SK-N-SH (cell line): Measurements from ENCODE around the gene PTGR2. TPM values are rescaled to one million over a fixed set of nuclear protein-coding genes. Genes with fewer than 3 reads are reported as not detected.

ENCODE experiments used
- CTCF ChIA-PET: fragments of 300-600, 350-600 bp; formaldehyde crosslinking; extraction: SDS; loops from one replicate; lab custom pipeline; 2021; lab: Yijun Ruan, JAX
- POLR2A ChIA-PET: fragments of 350-600 bp; sonication (Branson Sonifier 250); formaldehyde crosslinking; extraction: SDS; loops from one replicate; lab custom pipeline; 2020; ENCODE audit warnings: antibody characterized with exemption, inconsistent platforms; lab: Yijun Ruan, JAX
- DNase-seq: peaks from one replicate; pipeline ENCODE4 v3.0.0; 2012
- H2AFZ ChIP-seq: fragments of 200-600 bp; sonication (generic); 2 replicates; pipeline ENCODE4 v1.8.1; 2016; ENCODE audit warnings: antibody characterized with exemption, mild to moderate bottlenecking, low read depth
- H3F3A ChIP-seq: fragments of 200-600 bp; sonication (generic); replicated peaks from 2 replicates; pipeline ENCODE3; 2016; ENCODE audit warnings: antibody characterized with exemption, mild to moderate bottlenecking; ENCODE audit not compliant: insufficient read depth
- H3K27ac ChIP-seq, 2 experiments: fragments of 200-500 bp in 1 of 2; fragments of 200-600 bp in 1 of 2; sonication (Bioruptor generic) in 1 of 2; sonication (generic), shearing (Covaris generic) in 1 of 2; 2 replicates each; pipeline versions ENCODE4 v1.5.1 to v1.6.1; 2014 to 2016; ENCODE audit warnings: low read depth in 2 of 2, inconsistent platforms in 1 of 2, low read length in 1 of 2, mild to moderate bottlenecking in 1 of 2, mixed read lengths in 1 of 2
- H3K27me3 ChIP-seq: fragments of 200-600 bp; sonication (generic), shearing (Covaris generic); 2 replicates; pipeline ENCODE4 v1.6.1; 2016; ENCODE audit warnings: mixed run types; ENCODE audit not compliant: insufficient read depth
- H3K36me3 ChIP-seq, 2 experiments: fragments of 200-500 bp in 1 of 2; fragments of 200-600 bp in 1 of 2; sonication (Bioruptor generic) in 1 of 2; sonication (generic) in 1 of 2; replicated peaks in 1 of 2; 2 replicates each; pipeline versions ENCODE3 to v1.5.1; 2014 to 2016; ENCODE audit warnings: low read length in 1 of 2, mild to moderate bottlenecking in 1 of 2; ENCODE audit not compliant: insufficient read depth in 2 of 2, control insufficient read depth in 1 of 2
- H3K4me1 ChIP-seq, 2 experiments: fragments of 200-500 bp in 1 of 2; fragments of 200-600 bp in 1 of 2; sonication (Bioruptor generic) in 1 of 2; sonication (generic), shearing (Covaris generic) in 1 of 2; 2 replicates each; pipeline versions ENCODE4 v1.5.1 to v1.6.1; 2014 to 2016; ENCODE audit warnings: low read depth in 1 of 2, low read length in 1 of 2, mixed run types in 1 of 2; ENCODE audit not compliant: insufficient read depth in 2 of 2, control insufficient read depth in 1 of 2
- H3K4me2 ChIP-seq: fragments of 200-600 bp; sonication (generic), shearing (Covaris generic); 2 replicates; pipeline ENCODE4 v1.6.1; 2017; ENCODE audit warnings: mixed run types
- H3K4me3 ChIP-seq, 2 experiments: fragments of 200-500 bp in 1 of 2; fragments of 200-600 bp in 1 of 2; sonication (Bioruptor generic) in 1 of 2; sonication (generic), shearing (Covaris generic) in 1 of 2; 2 replicates each; pipeline versions ENCODE4 v1.5.1 to v1.8.1; 2014 to 2016; ENCODE audit warnings: low read depth in 2 of 2, inconsistent platforms in 1 of 2, low read length in 1 of 2, mild to moderate bottlenecking in 1 of 2, mixed read lengths in 1 of 2, moderate library complexity in 1 of 2
- H3K79me2 ChIP-seq: fragments of 200-600 bp; sonication (generic); 2 replicates; pipeline ENCODE4 v1.8.1; 2017; ENCODE audit warnings: mild to moderate bottlenecking; ENCODE audit not compliant: insufficient read depth
- H3K9ac ChIP-seq: fragments of 200-600 bp; sonication (generic); 2 replicates; pipeline ENCODE4 v1.6.1; 2017; ENCODE audit warnings: mixed run types
- H3K9me2 ChIP-seq: fragments of 200-600 bp; sonication (generic); 2 replicates; pipeline ENCODE4 v1.6.1; 2017; ENCODE audit warnings: mixed run types
- H3K9me3 ChIP-seq: fragments of 200-600 bp; sonication (generic); 2 replicates; pipeline ENCODE4 v1.6.1; 2017; ENCODE audit warnings: mixed run types, mild to moderate bottlenecking, moderate library complexity
- H4K20me1 ChIP-seq: fragments of 200-600 bp; sonication (generic); 2 replicates; pipeline ENCODE4 v1.6.1; 2017; ENCODE audit warnings: mild to moderate bottlenecking, mixed run types; ENCODE audit not compliant: insufficient read depth
- CHD2 ChIP-seq: fragments of 150-350 bp; IDR thresholded peaks from 2 replicates; pipeline ENCODE4 v1.6.1; 2018; ENCODE audit warnings: low read length; ENCODE audit not compliant: partially characterized antibody
- ELF1 ChIP-seq: IDR thresholded peaks from 2 replicates; pipeline ENCODE4 v1.4.0; 2012
- FOXM1 ChIP-seq: IDR thresholded peaks from 2 replicates; pipeline ENCODE4 v1.4.0; 2012; ENCODE audit warnings: low read depth, mild to moderate bottlenecking
- IRF3 ChIP-seq: fragments of 150-350 bp; IDR thresholded peaks from 2 replicates; pipeline ENCODE4 v1.6.1; 2016; ENCODE audit warnings: mild to moderate bottlenecking, low read depth, low read length
- JUND ChIP-seq: IDR thresholded peaks from 2 replicates; pipeline ENCODE4 v1.4.0; 2012
- NRF1 ChIP-seq: IDR thresholded peaks from 2 replicates; pipeline ENCODE4 v1.6.1; 2012; ENCODE audit warnings: low read depth, mild to moderate bottlenecking, low read length
- PBX3 ChIP-seq: IDR thresholded peaks from 2 replicates; pipeline ENCODE4; 2012
- SIN3A ChIP-seq: IDR thresholded peaks from 2 replicates; pipeline ENCODE4 v1.6.1; 2012; ENCODE audit warnings: low read depth, mild to moderate bottlenecking, low read length, moderate library complexity, borderline replicate concordance
- TEAD4 ChIP-seq: IDR thresholded peaks from 2 replicates; pipeline ENCODE4 v1.4.0; 2012; ENCODE audit warnings: mild to moderate bottlenecking, borderline replicate concordance; ENCODE audit not compliant: insufficient read depth
- WGBS: methylation state at CpG from one replicate; pipeline ENCODE4 v1.1.6; 2017; ENCODE audit warnings: low lambda C conversion rate; 5-methylcytosine and 5-hydroxymethylcytosine counted together
- polyA plus RNA-seq, 3 experiments: library from polyadenylated mRNA; depleted of rRNA; stranded (reverse); fragments of >200 nt; gene quantifications; 2 replicates each; pipeline ENCODE4 v1.2.3, GENCODE V29; 2012
- TF ChIP-seq, protein P1 (sequence below): IDR thresholded peaks from 2 replicates; pipeline ENCODE4 v1.4.0; 2012; ENCODE audit warnings: low read depth, borderline replicate concordance
- TF ChIP-seq, protein P2 (sequence below): IDR thresholded peaks from 2 replicates; pipeline ENCODE4 v1.4.0; 2012; ENCODE audit warnings: low read depth, borderline replicate concordance

The PTGR2 gene
- polyA plus RNA-seq, 1 of the 3 experiments (the other 2 are of a cell fraction), result 7.1 TPM

DNA sequence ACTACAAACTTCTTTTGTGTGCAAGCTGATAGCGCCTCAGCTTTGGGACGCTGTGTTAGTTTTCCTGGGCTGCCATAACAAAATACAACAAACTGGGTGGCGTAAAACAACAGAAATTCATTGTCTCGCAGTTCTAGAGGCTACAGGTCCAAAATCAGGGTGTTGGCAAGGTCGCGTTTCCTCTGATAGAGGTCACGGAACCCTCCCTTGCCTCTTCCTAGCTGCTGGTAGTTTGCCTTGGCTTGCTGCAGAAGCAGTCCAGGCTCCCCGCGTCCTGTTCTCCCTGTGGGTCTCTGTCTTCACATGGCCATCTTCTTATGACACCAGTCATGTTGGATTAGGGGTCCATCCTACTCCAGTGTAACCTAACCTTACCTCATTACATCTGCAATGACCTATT lies 32.8 kb upstream of the PTGR2 start (continued):
- TF ChIP-seq PBX3 (no peak), TEAD4 (no peak), FOXM1 (no peak), ELF1 (no peak), NRF1 (no peak)
- TF ChIP-seq, protein P1, sequence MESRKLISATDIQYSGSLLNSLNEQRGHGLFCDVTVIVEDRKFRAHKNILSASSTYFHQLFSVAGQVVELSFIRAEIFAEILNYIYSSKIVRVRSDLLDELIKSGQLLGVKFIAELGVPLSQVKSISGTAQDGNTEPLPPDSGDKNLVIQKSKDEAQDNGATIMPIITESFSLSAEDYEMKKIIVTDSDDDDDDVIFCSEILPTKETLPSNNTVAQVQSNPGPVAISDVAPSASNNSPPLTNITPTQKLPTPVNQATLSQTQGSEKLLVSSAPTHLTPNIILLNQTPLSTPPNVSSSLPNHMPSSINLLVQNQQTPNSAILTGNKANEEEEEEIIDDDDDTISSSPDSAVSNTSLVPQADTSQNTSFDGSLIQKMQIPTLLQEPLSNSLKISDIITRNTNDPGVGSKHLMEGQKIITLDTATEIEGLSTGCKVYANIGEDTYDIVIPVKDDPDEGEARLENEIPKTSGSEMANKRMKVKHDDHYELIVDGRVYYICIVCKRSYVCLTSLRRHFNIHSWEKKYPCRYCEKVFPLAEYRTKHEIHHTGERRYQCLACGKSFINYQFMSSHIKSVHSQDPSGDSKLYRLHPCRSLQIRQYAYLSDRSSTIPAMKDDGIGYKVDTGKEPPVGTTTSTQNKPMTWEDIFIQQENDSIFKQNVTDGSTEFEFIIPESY, result no peak
- TF ChIP-seq, protein P2, sequence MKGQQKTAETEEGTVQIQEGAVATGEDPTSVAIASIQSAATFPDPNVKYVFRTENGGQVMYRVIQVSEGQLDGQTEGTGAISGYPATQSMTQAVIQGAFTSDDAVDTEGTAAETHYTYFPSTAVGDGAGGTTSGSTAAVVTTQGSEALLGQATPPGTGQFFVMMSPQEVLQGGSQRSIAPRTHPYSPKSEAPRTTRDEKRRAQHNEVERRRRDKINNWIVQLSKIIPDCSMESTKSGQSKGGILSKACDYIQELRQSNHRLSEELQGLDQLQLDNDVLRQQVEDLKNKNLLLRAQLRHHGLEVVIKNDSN, result no peak

GRCh38 chr14:73820631-73821030 lies 31.0 kb upstream of the PTGR2 start:
- no peaks in the 10 kb centered on the region for H3K36me3 ChIP-seq
- no peak for DNase-seq
- H3K9me2 ChIP-seq, result no peaks in the 10 kb centered on the region
- ChIA-PET CTCF (no interaction called here), POLR2A (no interaction called here)
- H3K79me2 ChIP-seq, result no peaks in the 10 kb centered on the region
- peaks cover 4% of the 10 kb centered on the region for H3F3A ChIP-seq
- H3K4me2 ChIP-seq, result no peak overlapping the region
- 0 out of 2 replicates have a peak, but pooled peaks cover 7% of the 10 kb centered on the region for H3K27me3 ChIP-seq
- no peak overlapping the region for H3K27ac ChIP-seq
- 51% methylated on average over 3 of the region's 3 CpGs for whole genome bisulfite sequencing
- H3K4me3 ChIP-seq, result no peak overlapping the region
- TF ChIP-seq SIN3A (no peak), IRF3 (no peak), NRF1 (no peak), CHD2 (no peak), JUND (no peak)
- no peak overlapping the region for H2AFZ ChIP-seq
- H3K9me3 ChIP-seq, result no peaks in the 10 kb centered on the region
- no peak overlapping the region for H3K9ac ChIP-seq
- H3K4me1 ChIP-seq, result peaks cover 0 to 3% of the 10 kb centered on the region in 2 experiments; a peak in 1 of 4 replicates
- H4K20me1 ChIP-seq, result no peaks in the 10 kb centered on the region
